ENCODE measurements around the gene NEXN. TPM values are rescaled to one million over a fixed set of nuclear protein-coding genes. Genes with fewer than 3 reads are reported as not detected.

Gene NEXN
- total and polyA plus RNA-seq, 2 of the 13 experiments (the other 11 are each of a cell fraction or from before 2014, with no cell fraction given), result 0.07 to 0.97 TPM

DNA sequence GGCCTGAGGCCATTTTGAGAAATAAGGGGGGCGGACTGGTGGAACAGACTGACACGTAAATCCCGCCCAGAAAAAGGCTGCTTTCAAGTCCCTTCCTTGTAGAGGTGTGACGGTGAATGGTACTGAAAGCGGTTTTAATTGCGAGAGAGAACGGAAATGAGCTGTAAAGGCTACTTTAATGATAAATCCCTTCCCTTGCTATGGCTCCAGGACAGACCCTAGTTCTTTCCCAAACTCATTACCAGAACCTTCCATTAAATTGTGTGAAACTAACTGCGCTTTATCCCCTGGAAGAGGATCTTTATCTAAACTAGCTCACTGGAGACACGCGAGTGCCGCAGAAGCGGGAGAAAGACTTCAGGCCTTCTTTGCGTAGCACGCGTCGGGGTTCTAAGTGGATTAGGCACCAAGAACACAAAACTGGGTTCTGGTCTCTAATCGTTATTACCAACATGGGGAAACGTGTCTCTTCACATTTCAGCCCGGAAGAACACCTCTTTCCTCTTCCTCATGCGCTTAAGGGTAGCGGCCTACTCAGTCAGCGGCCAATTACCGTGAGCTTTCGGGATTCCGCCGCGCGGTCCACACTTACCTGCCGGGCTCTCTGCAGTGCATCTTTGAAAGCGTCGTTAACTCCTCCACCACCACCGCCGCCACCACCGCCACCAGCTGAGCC is 90.0 kb downstream of the NEXN start (continued):
- 0 out of 2 replicates have a peak, but pooled peaks have one; percentile 21 for TF ChIP-seq KDM5A (IDR thresholded peaks at IDR 0.05; ENCODE audit: borderline replicate concordance, low read length)
- 0 out of 2 replicates have a peak, but pooled peaks have one; percentile 6 for TF ChIP-seq JUNB (CRISPR knock-in tag; IDR thresholded peaks at IDR 0.05; ENCODE audit: borderline replicate concordance)
- TF ChIP-seq PLSCR1 (CRISPR knock-in tag; IDR thresholded peaks at IDR 0.05; ENCODE audit: borderline replicate concordance), result 0 out of 2 replicates have a peak, but pooled peaks have one; percentile 20
- TF ChIP-seq SIN3A (IDR thresholded peaks at IDR 0.05; ENCODE audit: borderline replicate concordance, low read depth, low read length), result peak; percentile 68; the same call in 1 of the 2 replicates
- TF ChIP-seq ZFP36L1 (CRISPR knock-in tag; IDR thresholded peaks at IDR 0.05), result 0 out of 2 replicates have a peak, but pooled peaks have one; percentile 54
- no peak for TF ChIP-seq THYN1 (CRISPR knock-in tag; IDR thresholded peaks at IDR 0.05; ENCODE audit: borderline replicate concordance, low read depth)
- TF ChIP-seq, protein P1, sequence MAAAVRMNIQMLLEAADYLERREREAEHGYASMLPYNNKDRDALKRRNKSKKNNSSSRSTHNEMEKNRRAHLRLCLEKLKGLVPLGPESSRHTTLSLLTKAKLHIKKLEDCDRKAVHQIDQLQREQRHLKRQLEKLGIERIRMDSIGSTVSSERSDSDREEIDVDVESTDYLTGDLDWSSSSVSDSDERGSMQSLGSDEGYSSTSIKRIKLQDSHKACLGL (CRISPR knock-in tag; IDR thresholded peaks at IDR 0.05), result peak; percentile 2; the same call in 1 of the 2 replicates
- TF ChIP-seq, protein P2, sequence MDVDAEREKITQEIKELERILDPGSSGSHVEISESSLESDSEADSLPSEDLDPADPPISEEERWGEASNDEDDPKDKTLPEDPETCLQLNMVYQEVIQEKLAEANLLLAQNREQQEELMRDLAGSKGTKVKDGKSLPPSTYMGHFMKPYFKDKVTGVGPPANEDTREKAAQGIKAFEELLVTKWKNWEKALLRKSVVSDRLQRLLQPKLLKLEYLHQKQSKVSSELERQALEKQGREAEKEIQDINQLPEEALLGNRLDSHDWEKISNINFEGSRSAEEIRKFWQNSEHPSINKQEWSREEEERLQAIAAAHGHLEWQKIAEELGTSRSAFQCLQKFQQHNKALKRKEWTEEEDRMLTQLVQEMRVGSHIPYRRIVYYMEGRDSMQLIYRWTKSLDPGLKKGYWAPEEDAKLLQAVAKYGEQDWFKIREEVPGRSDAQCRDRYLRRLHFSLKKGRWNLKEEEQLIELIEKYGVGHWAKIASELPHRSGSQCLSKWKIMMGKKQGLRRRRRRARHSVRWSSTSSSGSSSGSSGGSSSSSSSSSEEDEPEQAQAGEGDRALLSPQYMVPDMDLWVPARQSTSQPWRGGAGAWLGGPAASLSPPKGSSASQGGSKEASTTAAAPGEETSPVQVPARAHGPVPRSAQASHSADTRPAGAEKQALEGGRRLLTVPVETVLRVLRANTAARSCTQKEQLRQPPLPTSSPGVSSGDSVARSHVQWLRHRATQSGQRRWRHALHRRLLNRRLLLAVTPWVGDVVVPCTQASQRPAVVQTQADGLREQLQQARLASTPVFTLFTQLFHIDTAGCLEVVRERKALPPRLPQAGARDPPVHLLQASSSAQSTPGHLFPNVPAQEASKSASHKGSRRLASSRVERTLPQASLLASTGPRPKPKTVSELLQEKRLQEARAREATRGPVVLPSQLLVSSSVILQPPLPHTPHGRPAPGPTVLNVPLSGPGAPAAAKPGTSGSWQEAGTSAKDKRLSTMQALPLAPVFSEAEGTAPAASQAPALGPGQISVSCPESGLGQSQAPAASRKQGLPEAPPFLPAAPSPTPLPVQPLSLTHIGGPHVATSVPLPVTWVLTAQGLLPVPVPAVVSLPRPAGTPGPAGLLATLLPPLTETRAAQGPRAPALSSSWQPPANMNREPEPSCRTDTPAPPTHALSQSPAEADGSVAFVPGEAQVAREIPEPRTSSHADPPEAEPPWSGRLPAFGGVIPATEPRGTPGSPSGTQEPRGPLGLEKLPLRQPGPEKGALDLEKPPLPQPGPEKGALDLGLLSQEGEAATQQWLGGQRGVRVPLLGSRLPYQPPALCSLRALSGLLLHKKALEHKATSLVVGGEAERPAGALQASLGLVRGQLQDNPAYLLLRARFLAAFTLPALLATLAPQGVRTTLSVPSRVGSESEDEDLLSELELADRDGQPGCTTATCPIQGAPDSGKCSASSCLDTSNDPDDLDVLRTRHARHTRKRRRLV (CRISPR knock-in tag; IDR thresholded peaks at IDR 0.05), result peak; percentile 39; the same call in 1 of the 2 replicates
- peak; percentile 69; the same call in 1 of the 2 replicates for TF ChIP-seq SIN3B (IDR thresholded peaks at IDR 0.05; ENCODE audit: low read length)
- TF ChIP-seq ZNF646 (CRISPR knock-in tag; IDR thresholded peaks at IDR 0.05), result no peak
- no peak for TF ChIP-seq ZNF550 (CRISPR knock-in tag; IDR thresholded peaks at IDR 0.05; ENCODE audit: borderline replicate concordance)
- no peak for TF ChIP-seq SP1 (IDR thresholded peaks at IDR 0.05)
- TF ChIP-seq SP1 (CRISPR knock-in tag; IDR thresholded peaks at IDR 0.05), result no peak; the same call in 1 of the 2 replicates
- TF ChIP-seq ZNF724P (CRISPR knock-in tag; IDR thresholded peaks at IDR 0.05; ENCODE audit: borderline replicate concordance), result no peak
- TF ChIP-seq DRAP1 (CRISPR knock-in tag; IDR thresholded peaks at IDR 0.05), result 0 out of 2 replicates have a peak, but pooled peaks have one; percentile 18

Measured in HepG2 (cell line).